HG03354 (cell line): ENCODE measurements around the gene ZNF845.
"Not testable (repeated sequence)": the region's sequence is repeated elsewhere in the genome, so short reads cannot be mapped to it uniquely, and the experiment has no call there.

ENCODE experiments used
- ATAC-seq: cut with Tn5 transposase; IDR thresholded peaks from one replicate; pipeline ENCODE4 v1.9.1; 2021; ENCODE audit warnings: mild to moderate bottlenecking; ENCODE audit not compliant: unreplicated experiment, poor library complexity, severe bottlenecking

Gene ZNF845

GRCh38 chr19:53374288-53374687 is 40.7 kb downstream of the ZNF845 start:
- no peak for ATAC-seq

- no peak for ATAC-seq
Observed at GRCh38 chr19:53374743-53375142, 41.2 kb downstream of the ZNF845 start.

- no peak for ATAC-seq
Observed at GRCh38 chr19:53381376-53381775, 47.8 kb downstream of the ZNF845 start.

- ATAC-seq, result no peak
Observed at GRCh38 chr19:53388168-53388567, 54.6 kb downstream of the ZNF845 start.

- ATAC-seq, result no peak
Observed at GRCh38 chr19:53388904-53389303, 55.4 kb downstream of the ZNF845 start.

GRCh38 chr19:53389571-53389970 is 56.0 kb downstream of the ZNF845 start:
- no peak for ATAC-seq

- no peak for ATAC-seq
Observed at GRCh38 chr19:53389978-53390377, 56.4 kb downstream of the ZNF845 start.

- ATAC-seq, result no peak
Observed at GRCh38 chr19:53394522-53394973, 61.0 kb downstream of the ZNF845 start.

- ATAC-seq, result peak; percentile 96
Observed at GRCh38 chr19:53394974-53395839, 61.7 kb downstream of the ZNF845 start, which contains the start of gene ZNF765. Gene ZNF765, plus strand, starts transcription at chr19:53395149. Its CDS starts 2,867 bp downstream, at chr19:53398016.

- not testable (repeated sequence) for ATAC-seq
Observed at GRCh38 chr19:53395840-53396524, 62.4 kb downstream of the ZNF845 start.

- no peak for ATAC-seq
Observed at GRCh38 chr19:53396525-53396868, 62.9 kb downstream of the ZNF845 start.

GRCh38 chr19:53397918-53398317 is 64.4 kb downstream of the ZNF845 start:
- ATAC-seq, result not testable (repeated sequence)
